Activated CD4-positive, alpha-beta T cell treated with anti-CD3 and anti-CD28 coated beads, Interleukin-2, amount 50 U/mL, for 16 hours (primary cell): ENCODE measurements around the gene OTOS.

Source experiments
- DNase-seq: peaks from one replicate; pipeline ENCODE4 v3.0.0-alpha.2; 2020

OTOS gene

DNA sequence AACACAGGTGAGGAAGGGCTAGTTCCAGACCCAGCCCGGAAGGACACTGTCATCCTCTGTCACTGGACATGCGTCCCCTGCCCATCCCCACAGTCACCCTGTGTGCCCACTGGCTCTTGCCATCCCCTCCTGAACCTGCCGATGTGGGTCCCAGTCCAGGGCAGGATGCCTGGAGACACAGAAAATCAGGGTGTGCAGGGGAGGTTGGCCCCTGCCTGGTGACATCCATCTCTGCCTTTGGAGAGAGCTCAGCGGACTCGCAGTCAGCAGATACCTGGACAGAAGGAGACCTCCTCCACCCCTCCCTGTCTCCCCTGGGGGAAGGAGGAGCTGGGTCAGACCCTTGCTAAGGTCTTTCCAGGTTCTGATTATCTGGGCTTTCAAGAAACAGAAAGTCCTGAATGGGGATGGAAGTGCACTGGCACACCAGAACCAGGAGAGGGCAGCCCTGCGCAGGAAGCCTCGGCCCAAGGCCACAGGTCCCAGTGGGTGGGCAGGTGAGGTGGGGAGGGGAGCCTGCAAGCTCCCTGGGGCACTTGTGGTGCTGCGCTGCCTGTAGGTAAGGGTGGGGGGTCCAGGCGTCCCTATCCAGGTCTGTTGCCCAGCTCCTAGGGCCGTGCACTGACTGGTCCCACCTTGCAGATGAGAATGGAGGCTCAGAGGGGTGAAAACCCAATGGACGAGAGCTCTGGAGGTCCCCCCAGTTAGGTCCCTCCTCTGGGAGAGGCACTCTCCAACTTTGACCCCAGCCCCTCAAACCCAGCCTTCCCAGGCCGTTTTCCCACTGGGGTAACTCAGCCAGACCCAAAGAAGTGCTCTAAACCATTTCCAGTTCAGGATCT is 9.7 kb upstream of the OTOS start:
- DNase-seq = peak; percentile 33

GRCh38 chr2:240147911-240148587 is 7.6 kb upstream of the OTOS start:
- no peak for DNase-seq

GRCh38 chr2:240147382-240147781 is 6.9 kb upstream of the OTOS start:
- no peak for DNase-seq

DNA sequence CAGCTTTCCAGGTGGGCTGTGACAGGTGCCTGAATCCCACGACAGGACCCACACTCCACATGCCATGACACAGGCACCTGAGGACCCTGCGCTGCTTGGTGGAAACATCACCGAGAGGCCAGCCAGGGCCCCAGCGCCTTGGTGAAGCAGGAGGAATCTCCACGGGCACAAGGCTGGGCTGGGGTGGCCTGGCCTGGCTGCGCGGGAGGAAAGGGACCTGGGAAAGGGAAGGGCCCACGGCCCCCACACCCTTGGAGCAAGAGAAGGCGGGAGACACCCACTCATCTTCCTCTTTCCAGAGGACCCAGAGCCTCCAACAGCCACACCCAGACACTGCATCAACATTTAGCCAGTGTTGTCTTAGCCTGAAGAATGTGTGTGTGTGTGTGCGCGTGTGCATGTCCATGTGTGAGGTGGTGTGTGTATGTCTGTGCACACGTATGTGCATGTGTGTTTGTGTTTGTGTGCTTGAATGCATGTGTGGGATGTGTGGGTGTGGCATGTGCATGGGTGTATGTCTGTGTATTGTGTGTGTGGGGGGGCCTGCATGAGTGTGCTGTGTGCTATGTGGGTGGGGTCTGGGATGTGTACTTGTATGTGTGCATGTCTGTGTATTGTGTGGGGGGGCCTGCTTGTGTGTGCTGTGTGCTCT is 6.3 kb upstream of the OTOS start:
- no peak for DNase-seq

DNA sequence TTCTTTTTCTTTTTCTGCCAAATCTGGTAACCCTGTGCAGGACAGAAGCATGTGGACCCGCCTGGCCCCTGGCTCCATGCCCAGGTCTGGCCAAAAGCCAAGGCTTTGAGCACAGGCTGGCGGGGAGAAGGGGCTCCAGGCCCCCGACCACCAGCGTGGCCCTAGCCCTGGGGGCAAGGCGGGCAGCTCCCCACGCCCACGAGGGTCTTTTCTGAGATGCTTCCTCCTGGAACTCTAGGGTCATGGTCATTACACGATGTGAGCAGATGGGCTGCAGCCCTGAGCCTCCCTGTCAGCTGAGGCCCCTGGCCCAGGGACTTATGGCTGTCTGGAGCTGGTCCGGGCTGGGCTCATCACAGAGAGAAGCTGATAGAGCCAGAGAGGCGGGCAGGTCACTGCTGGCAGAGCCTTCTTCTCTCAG is 5.7 kb upstream of the OTOS start:
- no peak for DNase-seq

GRCh38 chr2:240145461-240145860 is 5.0 kb upstream of the OTOS start:
- no peak for DNase-seq

DNA sequence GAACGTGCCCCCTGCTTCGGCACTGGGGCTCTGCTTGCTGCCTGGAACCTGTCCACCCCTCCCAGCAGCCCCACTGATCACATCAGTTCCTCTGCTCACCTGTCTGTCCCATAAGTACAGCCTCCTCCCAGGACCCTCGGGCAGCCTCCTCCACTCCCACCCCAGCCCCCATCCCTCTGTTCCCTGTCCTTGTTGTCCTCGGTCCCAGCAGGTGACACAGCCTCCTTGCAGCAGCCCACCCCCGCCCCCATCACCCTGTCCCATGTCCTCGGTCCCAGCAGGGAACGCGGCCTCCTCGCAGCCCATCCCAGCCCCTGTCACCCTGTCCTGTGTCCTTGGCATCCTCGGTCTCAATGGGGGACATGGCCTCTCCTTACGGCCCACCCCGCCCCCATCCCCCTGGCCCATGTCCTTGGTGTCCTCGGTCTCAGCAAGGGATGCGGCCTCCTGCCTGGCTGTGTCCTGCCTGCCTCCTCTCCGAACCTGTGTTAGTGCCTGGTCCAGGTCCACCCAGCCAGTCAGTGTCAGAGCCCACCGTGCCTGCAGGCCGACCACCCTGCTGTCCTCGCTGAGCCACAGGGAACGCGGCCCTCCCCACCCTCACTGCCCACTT is 4.3 kb upstream of the OTOS start:
- DNase-seq = no peak

- peak; percentile 72 for DNase-seq
Observed at GRCh38 chr2:240143801-240144648, 3.6 kb upstream of the OTOS start.

- DNase-seq = no peak
Observed at GRCh38 chr2:240143276-240143675, 2.8 kb upstream of the OTOS start.

- DNase-seq = no peak
Observed at GRCh38 chr2:240142859-240143258, 2.4 kb upstream of the OTOS start.

DNA sequence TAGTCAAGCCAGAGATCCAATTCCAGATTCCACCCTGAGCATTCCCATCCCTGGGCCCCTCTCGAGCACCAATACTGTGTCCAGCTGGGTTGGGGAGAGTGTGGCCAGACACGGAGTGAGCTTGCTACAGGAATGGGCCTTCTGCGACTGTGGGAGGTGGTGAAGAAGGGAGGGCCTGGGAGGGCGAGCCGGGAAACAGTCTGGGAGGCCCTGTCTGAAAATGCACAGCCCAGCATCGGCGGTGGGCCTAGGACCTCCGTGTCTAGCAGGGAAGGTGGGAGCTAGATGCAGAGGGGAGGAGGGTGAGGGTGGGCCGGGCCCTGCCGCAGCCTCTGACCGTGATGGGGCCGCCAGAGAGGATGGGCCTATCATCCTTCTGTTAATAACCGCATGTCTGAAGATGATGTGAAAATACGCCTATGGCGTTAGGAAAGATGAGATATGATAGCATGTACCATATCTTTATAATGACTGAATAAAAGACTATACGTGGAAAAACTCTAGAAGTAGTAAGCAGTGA is 1.9 kb upstream of the OTOS start:
- DNase-seq = no peak

DNA sequence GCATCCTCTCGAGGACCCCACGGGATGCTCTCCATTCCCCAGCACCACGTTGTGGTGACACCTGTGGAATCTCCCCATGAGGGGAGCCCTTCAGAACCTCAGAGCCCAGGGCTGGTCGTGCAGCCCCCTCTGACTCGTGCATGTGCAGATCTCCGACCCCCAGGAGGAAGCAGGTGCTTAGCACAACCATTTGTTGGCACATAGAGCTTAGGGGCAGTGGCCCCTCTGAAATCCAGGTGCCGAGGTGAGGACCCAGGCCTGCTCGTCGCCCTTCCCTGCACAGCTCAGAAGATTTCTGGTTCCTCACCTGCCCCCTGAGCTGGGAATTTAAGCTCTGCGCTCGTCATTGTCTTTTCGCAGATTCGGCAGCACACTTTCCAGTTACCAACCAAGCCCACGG is 1.3 kb upstream of the OTOS start:
- DNase-seq = no peak

DNA sequence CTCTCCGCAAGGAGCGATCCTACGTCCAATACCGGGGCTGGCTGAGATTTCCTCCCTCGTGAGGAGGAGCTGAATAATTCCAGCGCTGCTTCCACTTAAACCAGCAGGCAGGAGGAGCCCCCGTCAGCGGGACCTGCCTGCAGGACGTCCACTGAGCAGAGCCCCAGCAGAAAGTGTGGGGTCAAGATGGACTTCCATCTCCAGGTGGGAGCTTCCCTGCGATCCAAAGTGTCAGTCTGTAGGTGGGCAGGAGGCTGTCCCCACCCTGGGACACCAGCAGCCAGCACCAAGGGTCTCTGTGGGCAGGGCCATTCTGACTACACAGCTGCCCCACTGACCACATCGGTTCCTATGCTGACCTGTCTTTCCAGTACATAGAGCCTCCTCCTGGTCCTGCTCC is 462 bp upstream of the OTOS start:
- no peak for DNase-seq

DNA sequence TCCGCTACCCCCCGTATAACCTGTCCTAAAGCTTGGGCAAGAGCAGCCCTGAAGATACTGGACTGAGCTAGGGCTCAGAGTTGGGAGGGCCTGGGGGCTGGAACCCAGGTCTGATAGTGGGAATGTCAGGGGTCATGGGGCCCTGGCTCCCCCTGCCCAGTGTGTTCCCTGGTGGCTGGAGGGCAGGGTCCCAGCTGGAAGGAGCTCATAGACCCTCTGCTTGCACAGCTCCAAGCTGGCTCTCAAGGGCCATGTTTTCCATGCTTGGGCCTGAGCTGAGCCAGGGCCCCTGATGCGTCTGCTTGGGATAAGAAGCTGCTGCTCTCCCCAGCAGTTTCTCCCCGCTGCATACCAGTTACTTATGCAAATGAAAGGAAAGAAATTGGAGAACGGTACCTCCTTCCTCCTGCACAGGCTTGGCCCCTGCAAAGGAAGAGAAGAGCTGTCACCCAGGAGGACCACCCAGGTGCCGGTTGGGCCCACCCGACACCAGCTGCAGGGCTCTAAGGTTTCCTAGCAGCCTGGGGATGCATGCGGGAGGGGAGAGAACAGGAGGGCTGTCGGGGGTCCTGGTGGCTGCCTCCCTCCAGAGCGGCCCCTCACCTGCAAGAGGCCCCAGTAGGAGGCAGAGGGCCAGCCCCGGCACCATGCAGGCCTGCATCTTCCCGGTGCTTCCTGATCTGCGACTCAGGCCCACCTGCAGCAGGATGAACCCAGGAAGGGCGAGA is 628 bp downstream of the OTOS start:
- no peak for DNase-seq

- DNase-seq = no peak
Observed at GRCh38 chr2:240139011-240139441, 1.4 kb downstream of the OTOS start.

- DNase-seq = no peak
Observed at GRCh38 chr2:240138254-240138984, 2.0 kb downstream of the OTOS start.

DNA sequence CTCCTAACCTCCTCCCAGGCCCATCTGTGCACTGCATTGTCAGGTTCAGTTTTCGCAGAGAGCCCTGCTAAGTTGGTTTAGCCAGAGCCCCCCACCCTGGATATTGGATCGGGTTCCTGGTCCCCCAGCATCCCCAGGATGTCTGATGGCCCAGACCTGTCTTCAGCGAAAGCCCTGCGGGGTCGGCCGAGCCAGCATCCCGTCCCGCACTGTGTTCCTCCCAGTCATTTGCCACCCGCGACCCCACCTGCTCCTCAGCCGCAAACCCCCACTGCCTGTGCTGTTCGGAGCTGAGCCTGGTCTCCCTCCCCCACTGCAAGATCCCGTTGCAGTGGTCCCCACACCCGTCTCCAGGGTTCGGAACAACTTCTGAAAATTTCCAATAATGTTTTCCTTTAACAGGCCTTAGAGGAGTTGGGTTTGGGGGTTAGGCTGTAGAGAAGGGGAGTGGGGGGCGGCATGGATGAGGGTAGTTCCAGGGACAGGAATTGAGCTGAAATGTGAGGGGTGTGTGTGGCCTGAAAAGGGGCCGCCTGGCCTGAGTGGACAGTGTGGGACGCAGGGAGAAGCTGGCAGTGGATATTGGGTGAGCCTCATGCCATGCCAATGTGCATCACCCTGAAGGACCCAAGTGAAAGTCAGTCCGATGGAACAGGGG is 2.7 kb downstream of the OTOS start:
- DNase-seq = no peak

- no peak for DNase-seq
Observed at GRCh38 chr2:240136671-240137292, 3.7 kb downstream of the OTOS start.

GRCh38 chr2:240136013-240136670 is 4.3 kb downstream of the OTOS start, which contains the start of gene COPS9:
COPS9 (minus strand) TSS chr2:240136305; CDS start chr2:240136284, 21 bp downstream.
- peak; percentile 89 for DNase-seq
